ENCODE results near the gene ACSF2.

Gene ACSF2

GRCh38 chr17:50430821-50431618, 5.0 kb downstream of the ACSF2 start:
- Histone ChIP-seq H3K27ac (ENCODE audit: low read depth, low read length) (no peak overlapping the region), H4K20me1 (ENCODE audit: low read depth, low read length) (no peaks in the 10 kb centered on the region), H2AFZ (ENCODE audit: low read depth, low read length, severe bottlenecking) (no peak overlapping the region), H3K9me3 (ENCODE audit: insufficient read depth, low read length) (no peaks in the 10 kb centered on the region), H3K4me3 (ENCODE audit: insufficient read depth, low read length, poor library complexity, severe bottlenecking) (no peak overlapping the region), H3K79me2 (ENCODE audit: insufficient read depth, low read length) (0 out of 2 replicates have a peak, but pooled peaks cover 4% of the 10 kb centered on the region), H3K9ac (ENCODE audit: low read length) (no peak overlapping the region), H3K4me2 (ENCODE audit: low read depth, low read length, poor library complexity, severe bottlenecking) (no peak overlapping the region), H3K9me2 (replicated peaks; ENCODE audit: insufficient read depth, low read length) (no peaks in the 10 kb centered on the region), H3F3A (ENCODE audit: insufficient read depth) (peaks cover 10% of the 10 kb centered on the region), H3K36me3 (ENCODE audit: low read length) (no peaks in the 10 kb centered on the region), H3K27me3 (ENCODE audit: low read length) (no peaks in the 10 kb centered on the region)
- TF ChIP-seq, protein P1, sequence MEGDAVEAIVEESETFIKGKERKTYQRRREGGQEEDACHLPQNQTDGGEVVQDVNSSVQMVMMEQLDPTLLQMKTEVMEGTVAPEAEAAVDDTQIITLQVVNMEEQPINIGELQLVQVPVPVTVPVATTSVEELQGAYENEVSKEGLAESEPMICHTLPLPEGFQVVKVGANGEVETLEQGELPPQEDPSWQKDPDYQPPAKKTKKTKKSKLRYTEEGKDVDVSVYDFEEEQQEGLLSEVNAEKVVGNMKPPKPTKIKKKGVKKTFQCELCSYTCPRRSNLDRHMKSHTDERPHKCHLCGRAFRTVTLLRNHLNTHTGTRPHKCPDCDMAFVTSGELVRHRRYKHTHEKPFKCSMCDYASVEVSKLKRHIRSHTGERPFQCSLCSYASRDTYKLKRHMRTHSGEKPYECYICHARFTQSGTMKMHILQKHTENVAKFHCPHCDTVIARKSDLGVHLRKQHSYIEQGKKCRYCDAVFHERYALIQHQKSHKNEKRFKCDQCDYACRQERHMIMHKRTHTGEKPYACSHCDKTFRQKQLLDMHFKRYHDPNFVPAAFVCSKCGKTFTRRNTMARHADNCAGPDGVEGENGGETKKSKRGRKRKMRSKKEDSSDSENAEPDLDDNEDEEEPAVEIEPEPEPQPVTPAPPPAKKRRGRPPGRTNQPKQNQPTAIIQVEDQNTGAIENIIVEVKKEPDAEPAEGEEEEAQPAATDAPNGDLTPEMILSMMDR (IDR thresholded peaks at IDR 0.05; ENCODE audit: insufficient read depth, low read length, poor library complexity, severe bottlenecking), result no peak
- TF ChIP-seq EZH2phosphoT487 (conservative IDR thresholded peaks at IDR 0.05; ENCODE audit: low read length), result no peak

GRCh38 chr17:50432125-50432762, 6.2 kb downstream of the ACSF2 start:
- Histone ChIP-seq H3K27me3 (ENCODE audit: low read length) (no peaks in the 10 kb centered on the region), H3K9me2 (replicated peaks; ENCODE audit: insufficient read depth, low read length) (no peaks in the 10 kb centered on the region), H4K20me1 (ENCODE audit: low read depth, low read length) (no peaks in the 10 kb centered on the region), H3F3A (ENCODE audit: insufficient read depth) (peaks cover 2% of the 10 kb centered on the region; the same call in 1 of the 2 replicates), H3K79me2 (ENCODE audit: insufficient read depth, low read length) (0 out of 2 replicates have a peak, but pooled peaks cover 4% of the 10 kb centered on the region), H3K4me3 (ENCODE audit: insufficient read depth, low read length, poor library complexity, severe bottlenecking) (no peak overlapping the region), H3K4me2 (ENCODE audit: low read depth, low read length, poor library complexity, severe bottlenecking) (no peak overlapping the region), H3K9ac (ENCODE audit: low read length) (no peak overlapping the region), H2AFZ (ENCODE audit: low read depth, low read length, severe bottlenecking) (no peak overlapping the region), H3K36me3 (ENCODE audit: low read length) (no peaks in the 10 kb centered on the region), H3K9me3 (ENCODE audit: insufficient read depth, low read length) (no peaks in the 10 kb centered on the region), H3K27ac (ENCODE audit: low read depth, low read length) (no peak overlapping the region)
- TF ChIP-seq, protein P1 (IDR thresholded peaks at IDR 0.05; ENCODE audit: insufficient read depth, low read length, poor library complexity, severe bottlenecking), result no peak
- TF ChIP-seq EZH2phosphoT487 (conservative IDR thresholded peaks at IDR 0.05; ENCODE audit: low read length), result no peak

GRCh38 chr17:50437409-50437808, 11.4 kb downstream of the ACSF2 start:
- H3K27me3 ChIP-seq (ENCODE audit: low read length), result no peaks in the 10 kb centered on the region
- no peaks in the 10 kb centered on the region for H4K20me1 ChIP-seq (ENCODE audit: low read depth, low read length)
- H2AFZ ChIP-seq (ENCODE audit: low read depth, low read length, severe bottlenecking), result no peak overlapping the region
- H3K79me2 ChIP-seq (ENCODE audit: insufficient read depth, low read length), result no peaks in the 10 kb centered on the region
- H3K9ac ChIP-seq (ENCODE audit: low read length), result no peak overlapping the region
- H3K4me3 ChIP-seq (ENCODE audit: insufficient read depth, low read length, poor library complexity, severe bottlenecking), result no peak overlapping the region
- no peak for TF ChIP-seq EZH2phosphoT487 (conservative IDR thresholded peaks at IDR 0.05; ENCODE audit: low read length)
- TF ChIP-seq, protein P1 (IDR thresholded peaks at IDR 0.05; ENCODE audit: insufficient read depth, low read length, poor library complexity, severe bottlenecking), result no peak
- H3F3A ChIP-seq (ENCODE audit: insufficient read depth), result no peaks in the 10 kb centered on the region
- H3K9me2 ChIP-seq (replicated peaks; ENCODE audit: insufficient read depth, low read length), result no peaks in the 10 kb centered on the region
- no peak overlapping the region for H3K4me2 ChIP-seq (ENCODE audit: low read depth, low read length, poor library complexity, severe bottlenecking)
- no peaks in the 10 kb centered on the region for H3K9me3 ChIP-seq (ENCODE audit: insufficient read depth, low read length)
- no peak overlapping the region for H3K27ac ChIP-seq (ENCODE audit: low read depth, low read length)
- no peaks in the 10 kb centered on the region for H3K36me3 ChIP-seq (ENCODE audit: low read length)

All from SU-DHL-6 (cell line).